WERI-Rb-1 (cell line): ENCODE data around the gene HOXC4.

Experiments used
- DNase-seq: peaks from one replicate; pipeline ENCODE4 v3.0.0-alpha.2; 2020
- H3K27ac ChIP-seq: fragments of 250-450 bp; sonication (Bioruptor Pico); 2 replicates; pipeline ENCODE4 v1.5.1; 2020; ENCODE audit warnings: mild to moderate bottlenecking, moderate library complexity
- H3K27me3 ChIP-seq: fragments of 250-450 bp; sonication (Bioruptor Pico); 2 replicates; pipeline ENCODE4 v1.5.1; 2021; ENCODE audit warnings: mild to moderate bottlenecking, low read depth, moderate library complexity; ENCODE audit not compliant: insufficient read depth, severe bottlenecking
- H3K36me3 ChIP-seq: fragments of 250-450 bp; sonication (Bioruptor Pico); 2 replicates; pipeline ENCODE4 v1.5.1; 2020; ENCODE audit warnings: mild to moderate bottlenecking, moderate library complexity
- H3K4me3 ChIP-seq: 2 replicates; pipeline ENCODE4 v1.5.1; 2011; ENCODE audit warnings: low read depth, mild to moderate bottlenecking, control low read depth, low read length
- H3K9me3 ChIP-seq: fragments of 250-450 bp; sonication (Bioruptor Pico); 2 replicates; pipeline ENCODE4 v1.5.1; 2021; ENCODE audit warnings: mild to moderate bottlenecking, moderate library complexity; ENCODE audit not compliant: severe bottlenecking
- TF ChIP-seq, protein P1 (sequence below): IDR thresholded peaks from 2 replicates; pipeline ENCODE4 v1.5.1; 2011; ENCODE audit warnings: low read depth, mild to moderate bottlenecking, control low read depth, inconsistent platforms, low read length

Gene HOXC4

DNA sequence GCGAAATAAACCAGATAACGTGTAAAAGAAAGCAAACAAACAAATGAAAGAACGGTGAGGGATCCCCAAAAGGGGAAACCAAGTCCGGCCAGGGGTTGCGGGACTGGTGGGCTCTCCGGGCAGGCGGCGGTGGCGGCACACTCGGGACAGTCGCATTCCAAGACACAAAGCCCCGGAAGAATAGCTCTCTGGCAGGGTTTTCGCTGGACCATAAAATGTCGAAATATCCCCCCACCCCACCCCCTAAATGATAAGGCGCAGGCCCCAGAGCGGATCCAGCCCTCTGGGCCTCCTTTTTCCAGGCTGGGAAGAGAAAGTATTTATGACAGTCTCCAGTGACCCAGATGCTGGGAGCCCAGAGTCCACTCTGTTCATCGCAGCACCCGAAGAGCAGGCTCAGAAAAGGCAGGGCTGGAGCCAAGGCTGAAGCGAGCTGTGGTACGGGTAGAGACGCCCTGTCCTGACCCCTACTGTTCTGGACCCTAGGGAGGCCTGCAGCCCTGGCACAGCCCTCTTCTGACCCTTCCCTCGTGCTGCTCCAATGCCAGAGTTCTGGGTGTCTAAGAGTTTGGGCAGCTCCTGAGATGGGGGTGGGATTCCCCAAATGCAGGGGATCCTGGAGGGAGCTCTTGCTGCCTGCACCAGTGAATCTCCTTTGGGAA lies 46.9 kb upstream of the HOXC4 start:
- peak overlapping the region; percentile 50 for H3K27ac ChIP-seq
- H3K4me3 ChIP-seq, result no peak overlapping the region
- TF ChIP-seq, protein P1, sequence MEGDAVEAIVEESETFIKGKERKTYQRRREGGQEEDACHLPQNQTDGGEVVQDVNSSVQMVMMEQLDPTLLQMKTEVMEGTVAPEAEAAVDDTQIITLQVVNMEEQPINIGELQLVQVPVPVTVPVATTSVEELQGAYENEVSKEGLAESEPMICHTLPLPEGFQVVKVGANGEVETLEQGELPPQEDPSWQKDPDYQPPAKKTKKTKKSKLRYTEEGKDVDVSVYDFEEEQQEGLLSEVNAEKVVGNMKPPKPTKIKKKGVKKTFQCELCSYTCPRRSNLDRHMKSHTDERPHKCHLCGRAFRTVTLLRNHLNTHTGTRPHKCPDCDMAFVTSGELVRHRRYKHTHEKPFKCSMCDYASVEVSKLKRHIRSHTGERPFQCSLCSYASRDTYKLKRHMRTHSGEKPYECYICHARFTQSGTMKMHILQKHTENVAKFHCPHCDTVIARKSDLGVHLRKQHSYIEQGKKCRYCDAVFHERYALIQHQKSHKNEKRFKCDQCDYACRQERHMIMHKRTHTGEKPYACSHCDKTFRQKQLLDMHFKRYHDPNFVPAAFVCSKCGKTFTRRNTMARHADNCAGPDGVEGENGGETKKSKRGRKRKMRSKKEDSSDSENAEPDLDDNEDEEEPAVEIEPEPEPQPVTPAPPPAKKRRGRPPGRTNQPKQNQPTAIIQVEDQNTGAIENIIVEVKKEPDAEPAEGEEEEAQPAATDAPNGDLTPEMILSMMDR, result no peak
- H3K36me3 ChIP-seq, result peaks cover 4% of the 10 kb centered on the region
- DNase-seq, result no peak
- no peaks in the 10 kb centered on the region for H3K9me3 ChIP-seq
- H3K27me3 ChIP-seq, result no peaks in the 10 kb centered on the region

DNA sequence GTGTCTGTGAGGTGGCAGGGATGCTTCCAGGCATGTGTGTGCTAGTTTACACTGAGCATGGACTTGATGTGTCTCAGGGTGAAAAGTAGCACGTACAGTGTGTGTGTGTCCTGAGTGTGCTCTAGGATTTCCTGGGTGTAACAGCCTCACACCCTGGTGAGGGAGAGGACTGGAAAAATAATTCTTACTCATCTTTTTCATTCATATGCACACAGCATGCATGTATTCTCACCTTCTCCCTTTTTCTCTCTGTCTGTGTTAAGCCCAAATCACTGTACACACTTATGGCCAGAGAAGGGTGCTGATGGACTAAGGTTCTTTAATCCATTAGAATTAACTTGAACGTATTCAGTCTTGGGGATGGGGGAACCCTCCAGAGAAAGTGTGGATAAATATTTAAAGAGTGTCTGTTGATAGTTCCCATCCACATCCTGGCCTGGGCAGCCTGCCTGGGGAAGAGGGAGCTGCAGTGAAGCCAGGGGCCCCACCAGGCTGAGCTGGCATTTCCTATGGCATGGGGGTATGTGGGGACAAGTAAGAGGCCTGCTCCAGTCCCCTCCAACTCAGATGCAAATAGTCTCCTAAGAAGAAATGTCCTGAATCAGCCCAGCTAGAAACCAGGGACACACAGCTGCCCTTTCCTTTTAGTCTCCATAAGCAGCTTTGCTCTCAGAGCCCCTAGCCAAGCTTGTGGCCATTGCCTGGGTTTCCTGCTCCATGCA lies 45.9 kb upstream of the HOXC4 start:
- H3K9me3 ChIP-seq, result no peaks in the 10 kb centered on the region
- H3K36me3 ChIP-seq, result peaks cover under 1% of the 10 kb centered on the region; the same call in 1 of the 2 replicates
- peak overlapping the region; percentile 47 for H3K27ac ChIP-seq
- peak overlapping the region; percentile 11; the same call in 1 of the 2 replicates for H3K4me3 ChIP-seq
- no peak for DNase-seq
- no peaks in the 10 kb centered on the region for H3K27me3 ChIP-seq
- TF ChIP-seq, protein P1, result no peak

DNA sequence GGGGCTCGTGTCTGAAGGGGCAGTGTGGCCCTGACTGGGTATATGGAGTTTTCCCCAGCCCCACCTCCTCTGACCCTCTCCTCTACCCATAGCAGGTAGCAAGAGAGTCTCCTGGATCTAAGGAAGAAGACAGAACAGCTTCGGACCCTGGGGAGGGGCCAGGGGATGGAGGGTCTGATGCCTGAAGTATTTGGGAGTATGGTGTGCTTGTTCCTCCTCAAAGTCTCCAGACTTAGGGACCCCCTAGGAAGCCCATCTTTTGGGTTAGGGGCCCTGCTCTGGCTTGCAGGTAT lies 45.4 kb upstream of the HOXC4 start:
- Histone ChIP-seq H3K9me3 (no peaks in the 10 kb centered on the region), H3K36me3 (no peaks in the 10 kb centered on the region), H3K4me3 (peak overlapping the region; percentile 11), H3K27ac (peak overlapping the region; percentile 47), H3K27me3 (no peaks in the 10 kb centered on the region)
- TF ChIP-seq, protein P1, result no peak
- no peak for DNase-seq

GRCh38 chr12:54009171-54010052 lies 44.2 kb upstream of the HOXC4 start:
- H3K4me3 ChIP-seq, result peak overlapping the region; percentile 82

GRCh38 chr12:54010053-54010971 lies 43.3 kb upstream of the HOXC4 start:
- peak overlapping the region; percentile 92 for H3K27ac ChIP-seq
- TF ChIP-seq, protein P1, result no peak
- DNase-seq, result no peak
- no peaks in the 10 kb centered on the region for H3K27me3 ChIP-seq
- H3K36me3 ChIP-seq, result no peaks in the 10 kb centered on the region
- H3K9me3 ChIP-seq, result no peaks in the 10 kb centered on the region
- H3K4me3 ChIP-seq, result peak overlapping the region; percentile 82

More at GRCh38 chr12:54009171-54010052, 44.2 kb upstream of the HOXC4 start:
- H3K27me3 ChIP-seq, result no peaks in the 10 kb centered on the region
- TF ChIP-seq, protein P1, result no peak
- no peaks in the 10 kb centered on the region for H3K9me3 ChIP-seq
- no peaks in the 10 kb centered on the region for H3K36me3 ChIP-seq
- H3K27ac ChIP-seq, result peak overlapping the region; percentile 92
- DNase-seq, result no peak
